Hematopoietic multipotent progenitor cell (in vitro differentiated cells): Measurements from ENCODE around the gene BTBD7. TPM values are rescaled to one million over a fixed set of nuclear protein-coding genes. Genes with fewer than 3 reads are reported as not detected.
"Not testable (repeated sequence)": the region's sequence is repeated elsewhere in the genome, so short reads cannot be mapped to it uniquely, and the experiment has no call there.

ENCODE experiments used
- DNase-seq, 3 donors: peaks; one replicate each; pipeline ENCODE4 v3.0.0-alpha.2; 2011 to 2015; ENCODE audit warnings: low read depth in 2 of 3, low spot score in 2 of 3
- total RNA-seq: library from RNA; depleted of rRNA; stranded (reverse); fragments of >200 nt; gene quantifications from one replicate; pipeline ENCODE4 v1.2.3, GENCODE V29; 2012

Gene BTBD7
- total RNA-seq = 10.5 TPM

DNA sequence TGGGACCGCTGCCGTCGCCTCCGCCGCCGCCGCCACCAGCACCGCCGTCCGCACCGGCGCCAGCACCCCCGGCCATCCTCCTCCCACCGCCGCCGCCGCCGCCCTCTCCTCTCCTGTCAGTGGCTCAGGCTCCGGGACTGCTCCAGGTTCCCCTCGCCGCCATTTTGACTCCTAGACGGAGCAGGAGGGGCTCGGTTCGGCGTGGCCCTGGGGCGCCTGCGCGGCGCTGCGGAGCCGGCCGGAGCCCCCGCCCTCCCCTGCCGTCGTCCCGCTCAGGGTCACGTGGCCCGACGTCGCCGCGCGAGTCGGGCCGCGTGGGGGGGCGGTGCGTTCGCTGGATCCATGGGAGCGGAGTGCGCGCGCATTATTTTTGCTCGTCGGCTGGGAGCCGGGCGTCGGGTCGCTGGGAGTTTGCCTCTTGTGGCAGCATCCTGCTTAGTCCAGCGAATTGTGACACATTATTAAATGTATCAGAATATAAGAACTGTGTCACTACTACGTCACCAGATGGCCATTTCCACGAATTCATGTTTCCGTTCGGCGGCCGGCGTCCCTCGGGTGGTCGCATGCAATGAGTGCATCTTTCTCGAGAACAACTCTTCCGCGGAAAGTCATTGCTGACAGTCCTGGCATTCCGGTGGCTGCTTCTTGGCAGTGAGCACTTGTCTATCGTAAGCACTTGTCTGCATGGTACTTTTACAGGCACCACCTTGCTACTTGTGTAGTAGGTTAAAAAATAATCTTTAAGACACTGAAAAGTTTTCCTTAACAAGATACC is at the start of gene BTBD7:
Gene BTBD7, minus strand, starts transcription at position 184 of the 778 bp plus-strand sequence. CDS start 36,985 bp downstream, outside the sequence.
- peak; percentile 92 to 98 (median 98) for DNase-seq

DNA sequence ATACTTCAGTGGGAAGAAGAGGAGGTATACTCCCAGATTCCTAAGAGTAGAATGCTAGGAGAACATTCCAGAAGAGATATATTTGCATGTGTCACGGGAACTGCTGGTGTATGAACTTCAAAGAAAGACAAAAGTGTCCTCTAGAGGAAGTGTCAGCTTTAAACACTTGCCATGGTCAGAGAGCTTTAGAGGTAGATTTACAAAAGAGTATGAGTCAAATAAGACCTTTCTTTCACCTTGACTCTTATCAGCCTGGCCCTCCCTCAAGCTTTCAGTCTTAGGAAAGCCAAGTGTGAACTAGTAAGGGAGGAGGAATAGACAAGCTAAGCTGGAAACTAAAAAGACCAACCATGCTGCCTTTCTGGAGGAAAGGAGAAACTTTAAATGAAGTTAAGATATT is 48.8 kb upstream of the BTBD7 start:
- no peak for DNase-seq

DNA sequence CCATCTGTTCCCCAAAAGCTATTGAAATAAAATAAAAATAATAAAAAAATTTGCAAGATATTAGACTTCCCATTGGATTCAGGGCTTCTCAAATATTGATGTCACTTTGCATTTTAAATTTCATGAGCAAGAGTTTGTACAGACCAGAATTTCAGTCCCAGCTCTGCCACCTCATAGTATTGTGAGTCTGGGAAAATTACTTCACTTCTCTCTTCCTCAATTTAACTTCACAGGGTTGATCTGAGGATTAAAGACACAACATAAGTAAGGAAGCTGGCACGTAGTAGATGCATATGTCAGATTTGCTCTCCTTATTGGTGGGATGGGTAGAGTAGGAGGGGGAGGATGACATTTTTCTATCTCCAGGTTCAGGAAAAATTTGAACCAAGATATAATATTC is 47.0 kb upstream of the BTBD7 start:
- DNase-seq = no peak

GRCh38 chr14:93375673-93376156 is 42.9 kb upstream of the BTBD7 start:
- DNase-seq = no peak

- peak in 1 of 3 donors; percentile 40 for DNase-seq
Measured at GRCh38 chr14:93369713-93370266, 37.0 kb upstream of the BTBD7 start.

GRCh38 chr14:93368996-93369712 is 36.3 kb upstream of the BTBD7 start:
- no peak for DNase-seq

DNA sequence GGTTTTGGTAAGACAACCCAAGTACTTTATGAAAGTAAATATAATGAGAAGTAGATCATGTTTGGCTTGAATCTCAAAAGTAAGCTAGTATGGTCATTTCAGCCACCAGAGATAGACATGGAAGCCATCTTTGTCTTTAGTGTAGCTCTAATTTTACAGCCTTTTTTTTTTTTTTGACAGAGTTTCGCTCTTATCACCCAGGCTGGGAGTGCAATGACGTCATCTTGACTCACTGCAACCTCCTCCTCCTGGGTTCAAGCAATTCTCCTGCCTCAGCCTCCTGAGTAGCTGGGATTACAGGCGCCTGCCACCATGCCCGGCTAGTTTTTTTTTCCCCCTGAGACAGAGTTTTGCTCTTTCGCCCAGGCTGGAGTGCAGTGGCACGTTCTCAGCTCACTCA is 22.0 kb upstream of the BTBD7 start:
- not testable (repeated sequence) for DNase-seq

DNA sequence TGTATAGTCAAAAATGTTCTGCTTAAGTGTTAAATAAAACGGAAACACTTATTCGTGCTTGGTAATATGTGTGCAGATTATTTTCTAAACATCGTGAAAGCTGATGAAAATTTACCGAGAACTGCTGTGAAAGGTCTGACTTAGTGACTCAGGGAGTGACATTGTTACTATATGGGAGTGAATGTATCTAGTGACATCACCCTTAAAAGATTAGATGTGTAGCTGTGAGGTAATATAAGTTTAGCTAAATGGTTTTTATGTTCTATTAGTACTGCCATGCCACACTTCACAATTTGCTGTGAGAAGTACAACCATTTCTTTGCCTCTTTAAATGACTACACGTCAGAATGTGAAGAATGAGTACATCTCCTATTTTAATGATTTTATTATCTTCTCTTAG is 15.5 kb upstream of the BTBD7 start:
- DNase-seq = no peak

- DNase-seq = no peak
Measured at GRCh38 chr14:93347850-93348249, 15.0 kb upstream of the BTBD7 start.

DNA sequence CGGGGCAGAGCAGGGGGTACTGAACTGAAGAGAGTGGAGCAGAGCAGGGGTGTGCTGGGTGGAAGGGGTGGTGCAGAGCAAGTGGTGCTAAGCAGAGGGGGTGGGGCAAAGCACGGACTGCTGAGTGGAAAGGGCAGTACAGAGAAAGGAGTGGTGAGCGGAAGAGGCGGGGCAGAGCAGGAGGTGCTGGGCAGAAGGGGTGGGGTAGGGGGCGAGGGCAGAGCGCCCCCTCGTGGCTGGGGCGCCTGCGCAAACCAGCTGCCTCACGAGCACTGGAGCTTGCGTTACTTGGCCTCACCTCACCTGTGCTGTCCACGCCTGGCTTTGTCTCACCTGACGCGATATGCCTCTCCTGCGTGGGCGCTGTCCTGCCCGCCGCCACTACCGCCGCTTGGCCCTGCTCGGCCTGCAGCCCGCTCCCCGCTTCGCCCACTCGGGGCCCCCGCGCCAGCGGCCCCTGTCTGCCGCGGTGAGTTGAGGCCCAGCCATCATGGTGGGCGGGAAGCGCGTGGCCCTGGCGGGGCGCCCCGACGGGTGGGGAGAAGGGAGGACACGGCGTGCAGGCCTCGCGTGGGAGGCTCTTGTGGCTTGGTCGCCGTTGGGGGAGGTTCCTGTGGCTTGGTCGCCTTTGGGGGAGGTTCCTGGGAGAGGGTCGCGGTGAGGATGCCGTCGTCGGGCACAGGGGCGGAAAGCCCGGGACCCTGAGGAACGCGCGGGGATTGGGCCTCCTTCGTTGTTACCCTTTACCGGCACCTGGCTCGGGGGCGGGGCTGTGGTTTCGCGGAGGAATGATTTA is 14.3 kb upstream of the BTBD7 start, which contains the start of gene COX8C:
Gene COX8C, plus strand, starts transcription at position 257 of the 796 bp plus-strand sequence. Its CDS starts 87 bp downstream, at position 344.
- DNase-seq = no peak

- DNase-seq = no peak
Measured at GRCh38 chr14:93343797-93344196, 11.0 kb upstream of the BTBD7 start.

GRCh38 chr14:93343266-93343665 is 10.4 kb upstream of the BTBD7 start:
- DNase-seq = no peak

DNA sequence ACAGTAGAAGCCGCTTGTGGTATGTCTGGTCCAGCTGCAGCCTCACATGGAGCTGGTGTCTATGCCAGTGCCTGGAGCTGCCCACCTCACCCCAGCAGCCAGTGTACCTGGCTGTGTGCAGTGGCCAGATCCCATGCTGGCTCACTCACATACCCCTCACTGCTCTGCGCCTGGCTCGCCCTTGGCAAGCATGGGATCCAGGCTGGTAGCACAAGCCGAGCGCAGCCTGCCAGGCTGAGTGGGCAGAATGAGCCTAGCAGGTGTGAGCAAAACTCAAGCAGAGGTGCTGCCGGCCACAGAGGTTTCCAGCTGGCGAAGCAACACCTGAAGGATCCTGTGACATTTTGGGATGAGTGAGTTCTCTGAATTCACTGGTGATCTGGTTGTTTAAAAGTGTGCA is 5.0 kb upstream of the BTBD7 start:
- no peak for DNase-seq

DNA sequence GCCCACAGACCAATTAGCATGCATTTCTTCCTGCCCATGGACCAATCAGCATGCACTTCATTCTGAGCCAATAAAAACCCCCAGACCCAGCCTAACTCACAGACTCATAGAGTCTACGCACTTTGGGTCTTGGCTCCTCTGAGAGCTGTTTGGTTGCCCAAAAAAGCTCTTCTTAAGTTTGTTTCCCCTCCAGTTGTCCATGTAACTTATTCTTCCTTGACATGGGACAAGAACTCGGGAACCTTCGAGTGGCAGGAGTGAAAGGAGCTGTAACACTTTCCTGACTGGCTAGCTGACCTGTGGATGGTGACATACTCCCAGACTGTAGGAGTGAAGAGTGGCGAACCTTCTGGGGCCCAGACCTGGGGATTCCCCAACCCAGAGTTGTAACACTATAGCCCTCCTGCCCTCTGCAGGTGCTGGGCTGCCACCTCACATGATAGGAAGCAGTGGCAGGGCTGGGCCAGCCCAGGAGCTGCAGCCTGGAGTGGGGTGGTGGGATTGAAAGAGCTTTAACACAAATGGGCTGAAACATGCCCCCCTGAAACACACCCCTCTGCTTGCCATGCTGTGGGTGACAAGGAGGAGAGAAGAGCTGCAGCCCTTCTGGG is 4.4 kb upstream of the BTBD7 start:
- DNase-seq = no peak

DNA sequence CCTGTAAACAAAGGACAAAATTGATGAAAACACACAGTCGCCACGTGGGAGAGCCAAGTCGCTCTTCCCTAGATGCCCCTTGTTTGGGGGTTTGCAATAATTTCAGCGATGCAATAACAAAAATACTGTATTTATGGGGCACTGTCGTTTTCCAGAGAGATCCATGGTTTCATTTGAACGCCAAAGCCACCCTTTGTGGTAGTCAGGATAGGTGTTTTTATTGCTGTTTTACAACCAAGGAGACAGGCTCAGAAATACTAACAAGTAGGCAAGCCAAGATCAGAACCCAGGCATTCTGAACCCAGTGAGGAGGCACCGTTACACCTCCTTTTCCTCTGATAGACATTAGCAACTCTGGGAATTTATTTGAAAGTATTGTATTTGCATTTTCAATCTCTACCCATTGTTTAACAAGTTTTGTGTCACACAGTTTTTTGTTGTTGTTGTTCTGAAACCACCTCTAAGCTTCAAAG is 831 bp upstream of the BTBD7 start:
- DNase-seq = no peak

- peak in 2 of 3 donors; percentile 46 to 59 for DNase-seq
Measured at GRCh38 chr14:93332397-93332852, 411 bp downstream of the BTBD7 start.

- peak in 1 of 3 donors; percentile 0 for DNase-seq
Measured at GRCh38 chr14:93331728-93332396, 974 bp downstream of the BTBD7 start.

GRCh38 chr14:93331002-93331727 is 1.7 kb downstream of the BTBD7 start:
- DNase-seq = peak in 1 of 3 donors; percentile 32

DNA sequence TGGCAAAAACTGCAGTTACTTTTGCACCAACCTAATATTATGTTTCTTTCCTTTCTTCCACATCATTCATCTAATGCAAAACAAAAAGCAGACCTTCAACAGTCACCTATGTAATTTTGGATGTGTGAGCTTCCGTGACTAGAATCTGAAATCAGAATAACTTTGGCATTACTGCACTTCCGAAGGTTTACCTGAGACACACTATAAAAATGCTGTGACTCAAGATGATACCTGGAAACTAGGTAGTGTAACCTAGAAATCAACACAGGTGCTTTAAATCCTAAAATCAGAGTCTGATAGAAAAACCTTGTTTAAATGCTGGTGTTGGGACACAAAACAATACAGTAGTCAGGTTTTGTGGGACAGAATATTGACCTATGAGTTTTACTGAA is 2.2 kb downstream of the BTBD7 start:
- no peak for DNase-seq
